IMR-90 (cell line): ENCODE measurements around the gene FEM1B.

Experiments used
- BHLHE40 ChIP-seq: fragments of 150-350 bp; IDR thresholded peaks from 2 replicates; pipeline ENCODE4 v1.6.1; 2016; ENCODE audit warnings: mild to moderate bottlenecking, low read depth, low read length
- CEBPB ChIP-seq: IDR thresholded peaks from 2 replicates; pipeline ENCODE4 v1.6.1; 2012; ENCODE audit warnings: low read depth, low read length, improper control_type of control experiment
- CHD1 ChIP-seq: IDR thresholded peaks from 2 replicates; pipeline ENCODE4 v1.6.1; 2012; ENCODE audit warnings: low read depth, low read length, improper control_type of control experiment
- FOS ChIP-seq: fragments of 150-350 bp; IDR thresholded peaks from 2 replicates; pipeline ENCODE4 v1.6.1; 2016; ENCODE audit warnings: low read depth, low read length
- MAFK ChIP-seq: IDR thresholded peaks from 2 replicates; pipeline ENCODE4 v1.6.1; 2012; ENCODE audit warnings: low read depth, low read length, improper control_type of control experiment
- MAZ ChIP-seq: IDR thresholded peaks from 2 replicates; pipeline ENCODE4 v1.6.1; 2012; ENCODE audit warnings: low read depth, mild to moderate bottlenecking, low read length, improper control_type of control experiment, moderate library complexity, borderline replicate concordance
- POLR2A ChIP-seq: IDR thresholded peaks from 2 replicates; pipeline ENCODE4 v1.6.1; 2012; ENCODE audit warnings: mild to moderate bottlenecking, low read depth, low read length
- RAD21 ChIP-seq: IDR thresholded peaks from 2 replicates; pipeline ENCODE4 v1.6.1; 2012; ENCODE audit warnings: low read length, improper control_type of control experiment
- RCOR1 ChIP-seq: IDR thresholded peaks from 2 replicates; pipeline ENCODE4 v1.6.1; 2012; ENCODE audit warnings: mild to moderate bottlenecking, low read length, improper control_type of control experiment; ENCODE audit not compliant: insufficient replicate concordance
- RFX5 ChIP-seq: IDR thresholded peaks from 2 replicates; pipeline ENCODE4 v1.8.0; 2012; ENCODE audit warnings: low read depth, mild to moderate bottlenecking, low read length, moderate library complexity
- SMC3 ChIP-seq: fragments of 150-350 bp; IDR thresholded peaks from 2 replicates; pipeline ENCODE4 v1.6.1; 2016; ENCODE audit warnings: low read depth, mild to moderate bottlenecking, antibody characterized with exemption, low read length, moderate library complexity
- TF ChIP-seq, protein P1 (sequence below): conservative IDR thresholded peaks from 2 replicates; pipeline ENCODE4 v1.5.1; 2012; ENCODE audit warnings: mild to moderate bottlenecking, low read depth, low read length, improper control_type of control experiment
- TF ChIP-seq, protein P2 (sequence below): fragments of 150-350 bp; IDR thresholded peaks from 2 replicates; pipeline ENCODE4 v1.6.1; 2016; ENCODE audit warnings: low read depth, mild to moderate bottlenecking, low read length, moderate library complexity, borderline replicate concordance
- TF ChIP-seq, protein P3 (sequence below): fragments of 150-350 bp; IDR thresholded peaks from 2 replicates; pipeline ENCODE4 v1.6.1; 2017; ENCODE audit warnings: mild to moderate bottlenecking, antibody characterized with exemption, low read length, low read depth

DNA sequence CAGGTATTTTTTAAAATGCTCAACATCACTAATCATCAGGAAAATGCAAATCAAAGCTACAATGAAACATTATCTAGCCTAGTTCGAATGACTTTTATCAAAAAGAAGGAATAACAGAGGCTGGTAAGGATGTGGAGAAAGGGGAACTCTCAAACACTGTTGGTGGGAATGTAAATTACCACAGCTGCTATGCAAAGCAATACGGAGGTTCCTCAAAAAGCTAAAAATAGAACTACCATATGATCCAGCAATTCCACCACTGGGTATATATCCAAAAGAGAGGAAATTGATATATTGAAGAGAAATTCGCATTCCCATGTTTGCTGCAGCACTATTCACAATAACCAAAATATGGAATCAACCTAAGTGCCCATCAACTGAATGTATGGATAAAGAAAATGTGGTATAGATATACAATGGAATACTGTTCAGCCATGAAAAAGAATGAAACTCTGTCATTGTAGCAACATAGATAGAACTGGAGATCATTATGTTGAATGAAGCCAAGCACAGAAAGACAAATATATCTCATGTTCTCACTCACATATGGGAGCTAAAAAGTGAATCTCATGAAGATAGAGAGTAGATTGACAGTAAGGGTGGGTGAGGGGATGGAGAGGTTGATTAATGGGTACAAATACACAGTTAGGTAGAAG lies 28.4 kb upstream of the FEM1B start:
- TF ChIP-seq, protein P1, sequence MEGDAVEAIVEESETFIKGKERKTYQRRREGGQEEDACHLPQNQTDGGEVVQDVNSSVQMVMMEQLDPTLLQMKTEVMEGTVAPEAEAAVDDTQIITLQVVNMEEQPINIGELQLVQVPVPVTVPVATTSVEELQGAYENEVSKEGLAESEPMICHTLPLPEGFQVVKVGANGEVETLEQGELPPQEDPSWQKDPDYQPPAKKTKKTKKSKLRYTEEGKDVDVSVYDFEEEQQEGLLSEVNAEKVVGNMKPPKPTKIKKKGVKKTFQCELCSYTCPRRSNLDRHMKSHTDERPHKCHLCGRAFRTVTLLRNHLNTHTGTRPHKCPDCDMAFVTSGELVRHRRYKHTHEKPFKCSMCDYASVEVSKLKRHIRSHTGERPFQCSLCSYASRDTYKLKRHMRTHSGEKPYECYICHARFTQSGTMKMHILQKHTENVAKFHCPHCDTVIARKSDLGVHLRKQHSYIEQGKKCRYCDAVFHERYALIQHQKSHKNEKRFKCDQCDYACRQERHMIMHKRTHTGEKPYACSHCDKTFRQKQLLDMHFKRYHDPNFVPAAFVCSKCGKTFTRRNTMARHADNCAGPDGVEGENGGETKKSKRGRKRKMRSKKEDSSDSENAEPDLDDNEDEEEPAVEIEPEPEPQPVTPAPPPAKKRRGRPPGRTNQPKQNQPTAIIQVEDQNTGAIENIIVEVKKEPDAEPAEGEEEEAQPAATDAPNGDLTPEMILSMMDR = no peak
- no peak for TF ChIP-seq CHD1
- TF ChIP-seq RCOR1 = no peak
- no peak for TF ChIP-seq RFX5
- TF ChIP-seq CEBPB = no peak
- TF ChIP-seq, protein P2, sequence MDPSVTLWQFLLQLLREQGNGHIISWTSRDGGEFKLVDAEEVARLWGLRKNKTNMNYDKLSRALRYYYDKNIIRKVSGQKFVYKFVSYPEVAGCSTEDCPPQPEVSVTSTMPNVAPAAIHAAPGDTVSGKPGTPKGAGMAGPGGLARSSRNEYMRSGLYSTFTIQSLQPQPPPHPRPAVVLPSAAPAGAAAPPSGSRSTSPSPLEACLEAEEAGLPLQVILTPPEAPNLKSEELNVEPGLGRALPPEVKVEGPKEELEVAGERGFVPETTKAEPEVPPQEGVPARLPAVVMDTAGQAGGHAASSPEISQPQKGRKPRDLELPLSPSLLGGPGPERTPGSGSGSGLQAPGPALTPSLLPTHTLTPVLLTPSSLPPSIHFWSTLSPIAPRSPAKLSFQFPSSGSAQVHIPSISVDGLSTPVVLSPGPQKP = no peak
- TF ChIP-seq RAD21 = no peak
- TF ChIP-seq POLR2A = no peak
- TF ChIP-seq SMC3 = no peak
- TF ChIP-seq, protein P3, sequence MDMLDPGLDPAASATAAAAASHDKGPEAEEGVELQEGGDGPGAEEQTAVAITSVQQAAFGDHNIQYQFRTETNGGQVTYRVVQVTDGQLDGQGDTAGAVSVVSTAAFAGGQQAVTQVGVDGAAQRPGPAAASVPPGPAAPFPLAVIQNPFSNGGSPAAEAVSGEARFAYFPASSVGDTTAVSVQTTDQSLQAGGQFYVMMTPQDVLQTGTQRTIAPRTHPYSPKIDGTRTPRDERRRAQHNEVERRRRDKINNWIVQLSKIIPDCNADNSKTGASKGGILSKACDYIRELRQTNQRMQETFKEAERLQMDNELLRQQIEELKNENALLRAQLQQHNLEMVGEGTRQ = no peak
- no peak for TF ChIP-seq FOS
- no peak for TF ChIP-seq MAZ
- TF ChIP-seq MAFK = no peak
- TF ChIP-seq BHLHE40 = no peak
